K562 (cell line): Measurements from ENCODE around the gene FASTKD2. TPM values are rescaled to one million over a fixed set of nuclear protein-coding genes. Genes with fewer than 3 reads are reported as not detected.

ENCODE experiments used
- ATAC-seq: fragments of 200-7000 bp; cut with Tn5 transposase; 3 replicates; pipeline ENCODE4 v1.9.1; 2020; ENCODE audit warnings: moderate library complexity
- BruUV-seq: library from RNA; stranded (reverse); fragments of 400-500 nt; replicated peaks from 2 replicates; lab custom pipeline; 2021; lab: Mats Ljungman, UMichigan
- CTCF ChIA-PET: fragments of 300-600 bp; formaldehyde crosslinking; extraction: SDS; loops from one replicate; lab custom pipeline; 2021; ENCODE audit warnings: low intra/inter-chr PET ratio; lab: Yijun Ruan, JAX
- POLR2A ChIA-PET: fragments of 300-600, 350-650 bp; sonication (Branson Sonifier 250); formaldehyde crosslinking; extraction: SDS; loops from one replicate; lab custom pipeline; 2021; ENCODE audit warnings: antibody characterized with exemption, inconsistent platforms; lab: Yijun Ruan, JAX
- DNase-seq, 4 experiments: peaks; one replicate each; pipeline versions ENCODE4 v3.0.0 to v3.0.0-alpha.2; 2011 to 2018; ENCODE audit warnings: low spot score in 3 of 4, mixed read lengths in 3 of 4; ENCODE audit errors: extremely low read depth in 1 of 4
- FAIRE-seq: peaks from 2 replicates; lab custom pipeline; 2011; peaks lifted over from hg19 to GRCh38; lab: Jason Lieb, UNC
- H2AFZ ChIP-seq: 2 replicates; pipeline ENCODE4 v1.6.0; 2011; ENCODE audit warnings: low read depth, low read length, control low read depth, inconsistent platforms
- H3K27ac ChIP-seq: fragments of 200-600 bp; 3 replicates; pipeline ENCODE4 v1.8.0; 2011; ENCODE audit warnings: low read depth, mild to moderate bottlenecking, control low read depth, inconsistent platforms, low read length, moderate library complexity, mixed read lengths; ENCODE audit errors: extremely low read depth
- H3K27me3 ChIP-seq, 2 experiments: fragments of 300-600 bp in 1 of 2; 2 replicates in 1 of 2; 3 replicates in 1 of 2; pipeline versions ENCODE4 v1.6.0 to v1.8.0; 2011; ENCODE audit warnings: inconsistent platforms in 2 of 2, low read length in 2 of 2, mild to moderate bottlenecking in 1 of 2, mixed read lengths in 1 of 2, moderate library complexity in 1 of 2; ENCODE audit not compliant: control insufficient read depth in 2 of 2, insufficient read depth in 2 of 2
- H3K36me3 ChIP-seq: fragments of 300-600 bp; 3 replicates; pipeline ENCODE4 v1.8.0; 2011; ENCODE audit warnings: mild to moderate bottlenecking, low read length, inconsistent platforms; ENCODE audit not compliant: control insufficient read depth, insufficient read depth
- H3K4me1 ChIP-seq, 2 experiments: fragments of 200-600 bp in 1 of 2; replicated peaks in 1 of 2; 2 replicates in 1 of 2; 3 replicates in 1 of 2; pipeline versions ENCODE4 v1.5.1 to v1.8.0; 2011; ENCODE audit warnings: inconsistent platforms in 2 of 2, low read length in 2 of 2, mild to moderate bottlenecking in 1 of 2, mixed read lengths in 1 of 2, moderate library complexity in 1 of 2; ENCODE audit not compliant: control insufficient read depth in 2 of 2, insufficient read depth in 2 of 2
- H3K4me2 ChIP-seq: 2 replicates; pipeline ENCODE4 v1.6.1; 2011; ENCODE audit warnings: low read length, control low read depth, inconsistent platforms, mixed read lengths; ENCODE audit not compliant: insufficient read depth
- H3K4me3 ChIP-seq: fragments of 200-600 bp; sonication (generic), shearing (Covaris generic); 2 replicates; pipeline ENCODE4 v1.5.1; 2016; ENCODE audit warnings: control low read depth, inconsistent platforms
- H3K79me2 ChIP-seq: fragments of 200-600 bp; 3 replicates; pipeline ENCODE4 v1.8.0; 2011; ENCODE audit warnings: low read length, inconsistent platforms; ENCODE audit not compliant: control insufficient read depth, insufficient read depth
- H3K9ac ChIP-seq, 2 experiments: 2 replicates each; pipeline versions ENCODE4 v1.6.0 to v1.6.1; 2011; ENCODE audit warnings: low read depth in 2 of 2, low read length in 2 of 2, control low read depth in 1 of 2, inconsistent platforms in 1 of 2, mild to moderate bottlenecking in 1 of 2, mixed read lengths in 1 of 2; ENCODE audit not compliant: insufficient read depth in 1 of 2
- H3K9me1 ChIP-seq: one replicate; pipeline ENCODE4 v1.6.0; 2011; ENCODE audit warnings: inconsistent platforms, mild to moderate bottlenecking, low read length, moderate library complexity; ENCODE audit not compliant: control insufficient read depth, insufficient read depth
- H3K9me3 ChIP-seq: replicated peaks from 2 replicates; pipeline ENCODE4 v1.5.1; 2011; ENCODE audit warnings: low read depth, low read length, inconsistent platforms; ENCODE audit not compliant: control insufficient read depth, insufficient read depth
- H4K20me1 ChIP-seq: replicated peaks from 2 replicates; pipeline ENCODE4 v1.6.1; 2011; ENCODE audit warnings: low read length, inconsistent platforms, mixed read lengths; ENCODE audit not compliant: control insufficient read depth, insufficient read depth
- SETDB1 ChIP-seq: IDR thresholded peaks from one replicate; pipeline ENCODE4 v1.6.1; 2012; ENCODE audit warnings: low read length, control low read depth, inconsistent platforms
- WGBS: fragments of 100-300 bp; shearing (Covaris generic); methylation state at CpG from one replicate; pipeline ENCODE4 v1.1.6; 2016; ENCODE audit warnings: low coverage, mixed read lengths; ENCODE audit not compliant: insufficient coverage; ENCODE audit errors: missing lambda C conversion rate; 5-methylcytosine and 5-hydroxymethylcytosine counted together
- in situ Hi-C: fragments of 300-500 bp; cut with MboI; formaldehyde crosslinking; loops from 4 replicates; pipeline ENCODE4 v1.15.0; 2018; ENCODE audit warnings: inconsistent platforms, mixed read lengths
- intact Hi-C: fragments of 100-400 bp; cut with micrococcal nuclease; formaldehyde crosslinking; loops from 2 replicates; pipeline ENCODE4 v1.14.2; 2022
- polyA plus RNA-seq, 8 experiments: library from polyadenylated mRNA; depleted of rRNA in 4 of 8; stranded (reverse) in 5 of 8; unstranded in 3 of 8; fragments of >200 nt; fragmentation: Nextera tagmentation in 2 of 8; fragmentation: Illumina TruSeq in 1 of 8; extraction: Ambion mirVana in 2 of 8; extraction: Trizol in 1 of 8; gene quantifications; 2 replicates each; pipeline versions ENCODE4 v1.2.1 to v1.2.3, GENCODE V29; 2011 to 2014; ENCODE audit warnings: inconsistent platforms in 1 of 8, missing spikeins in 1 of 8
- total RNA-seq, 7 experiments: library from RNA; depleted of rRNA in 6 of 7; stranded (reverse); fragments of >200 nt in 6 of 7; fragmentation: Illumina TruSeq in 2 of 7; extraction: Trizol in 2 of 7; gene quantifications; 2 replicates each; pipeline versions ENCODE4 v1.2.1 to v1.2.3, GENCODE V29; 2011 to 2021; ENCODE audit warnings: low replicate concordance in 1 of 7
- TF ChIP-seq, protein P1 (sequence below), 3 experiments: IDR thresholded peaks in 2 of 3; conservative IDR thresholded peaks in 1 of 3; 2 replicates each; pipeline ENCODE4 v1.5.1; 2011 to 2012; ENCODE audit warnings: low read length in 3 of 3, mild to moderate bottlenecking in 3 of 3, control low read depth in 2 of 3, improper control_type of control experiment in 1 of 3, inconsistent platforms in 1 of 3, low read depth in 1 of 3, mixed read lengths in 1 of 3, moderate library complexity in 1 of 3; ENCODE audit not compliant: insufficient read depth in 2 of 3

Gene FASTKD2
- total and polyA plus RNA-seq, 9 of the 15 experiments (the other 6 are each of a cell fraction or from before 2014, with no cell fraction given) = 20.8 to 90.6 (median 39.1) TPM

GRCh38 chr2:206783718-206784117 is 18.3 kb downstream of the FASTKD2 start:
- peak; percentile 82 for ATAC-seq
- CTCF ChIA-PET = no interaction called here
- no peak for FAIRE-seq
- Histone ChIP-seq H4K20me1 (no peaks in the 10 kb centered on the region), H3K27me3 (no peaks in the 10 kb centered on the region), H3K79me2 (peaks cover 4% of the 10 kb centered on the region; the same call in 2 of the 3 replicates), H3K9me3 (0 out of 2 replicates have a peak, but pooled peaks cover 1% of the 10 kb centered on the region), H3K9ac (no peak overlapping the region), H2AFZ (no peak overlapping the region), H3K27ac (no peak overlapping the region), H3K4me1 (no peaks in the 10 kb centered on the region), H3K36me3 (peaks cover 87% of the 10 kb centered on the region), H3K9me1 (no peaks in the 10 kb centered on the region), H3K4me2 (no peak overlapping the region), H3K4me3 (no peak overlapping the region)
- BruUV-seq = no TSS peak
- TF ChIP-seq, protein P1, sequence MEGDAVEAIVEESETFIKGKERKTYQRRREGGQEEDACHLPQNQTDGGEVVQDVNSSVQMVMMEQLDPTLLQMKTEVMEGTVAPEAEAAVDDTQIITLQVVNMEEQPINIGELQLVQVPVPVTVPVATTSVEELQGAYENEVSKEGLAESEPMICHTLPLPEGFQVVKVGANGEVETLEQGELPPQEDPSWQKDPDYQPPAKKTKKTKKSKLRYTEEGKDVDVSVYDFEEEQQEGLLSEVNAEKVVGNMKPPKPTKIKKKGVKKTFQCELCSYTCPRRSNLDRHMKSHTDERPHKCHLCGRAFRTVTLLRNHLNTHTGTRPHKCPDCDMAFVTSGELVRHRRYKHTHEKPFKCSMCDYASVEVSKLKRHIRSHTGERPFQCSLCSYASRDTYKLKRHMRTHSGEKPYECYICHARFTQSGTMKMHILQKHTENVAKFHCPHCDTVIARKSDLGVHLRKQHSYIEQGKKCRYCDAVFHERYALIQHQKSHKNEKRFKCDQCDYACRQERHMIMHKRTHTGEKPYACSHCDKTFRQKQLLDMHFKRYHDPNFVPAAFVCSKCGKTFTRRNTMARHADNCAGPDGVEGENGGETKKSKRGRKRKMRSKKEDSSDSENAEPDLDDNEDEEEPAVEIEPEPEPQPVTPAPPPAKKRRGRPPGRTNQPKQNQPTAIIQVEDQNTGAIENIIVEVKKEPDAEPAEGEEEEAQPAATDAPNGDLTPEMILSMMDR (IDR thresholded peaks at IDR 0.05 in 2 of 3, conservative IDR thresholded peaks at IDR 0.05 in 1 of 3; ENCODE audit: insufficient read depth in 2 of 3, low read depth in 1 of 3, low read length in 3 of 3) = peak; percentile 19 to 45 (median 33); a peak in 3 of 6 replicates
- TF ChIP-seq SETDB1 = no peak
- 69% methylated on average over 2 of the region's 2 CpGs for WGBS
- intact Hi-C loops (loop anchor here (5.0 kb wide), 2 partner anchors 91 to 391 kb away; no protein-coding TSS in a partner anchor), in situ Hi-C loops (no loop called here)
- POLR2A ChIA-PET = no interaction called here
- DNase-seq = peak in 3 of 4 experiments; percentile 12 to 26 (median 25)
